ENCODE data around the gene MMP13.
"Not testable (repeated sequence)": the region's sequence is repeated elsewhere in the genome, so short reads cannot be mapped to it uniquely, and the experiment has no call there.

Gene MMP13

DNA sequence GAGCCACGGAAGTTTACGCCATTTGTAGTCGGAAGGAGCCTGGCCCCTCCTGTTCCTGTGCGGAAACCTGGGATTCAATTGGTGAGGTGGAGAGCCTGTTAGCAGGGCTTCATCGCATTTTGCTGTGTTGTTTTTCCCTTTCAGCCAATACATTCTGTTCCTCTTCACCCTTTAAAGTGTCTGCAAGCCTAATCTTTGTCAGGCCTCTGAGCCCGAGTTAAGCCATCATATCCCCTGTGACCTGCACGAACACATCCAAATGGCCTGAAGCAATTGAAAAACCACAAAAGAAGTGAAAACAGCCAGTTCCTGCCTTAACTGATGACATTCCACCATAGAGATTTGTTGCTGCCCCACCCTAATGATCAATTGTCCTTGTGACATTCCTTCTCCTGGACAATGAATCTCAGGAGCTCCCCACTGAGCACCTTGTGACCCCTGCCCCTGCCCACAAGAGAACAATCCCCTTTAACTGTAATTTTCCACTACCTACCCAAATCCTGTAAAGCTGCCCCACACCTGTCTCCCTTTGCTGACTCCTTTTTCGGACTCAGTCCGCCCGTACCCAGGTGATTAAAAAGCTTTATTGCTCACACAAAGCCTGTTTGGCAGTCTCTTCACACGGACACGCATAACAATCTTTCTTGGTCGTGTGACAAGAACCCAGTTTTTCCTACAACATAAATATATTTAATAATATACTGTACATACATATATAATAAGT is 43.6 kb downstream of the MMP13 start:
- Histone ChIP-seq H3K9ac (ENCODE audit: low read length in 5 of 5) (no peak overlapping the region), H3K4me1 (ENCODE audit: control insufficient read depth in 5 of 5, insufficient read depth in 5 of 5, low read length in 5 of 5) (peaks cover 0 to 4% (median 0%) of the 10 kb centered on the region in 5 donors), H3K9me3 (ENCODE audit: control insufficient read depth in 5 of 5, low read length in 5 of 5) (no peaks in the 10 kb centered on the region), H3K36me3 (ENCODE audit: control insufficient read depth in 5 of 5, insufficient read depth in 5 of 5, low read length in 5 of 5) (no peaks in the 10 kb centered on the region), H3K27me3 (ENCODE audit: control insufficient read depth in 5 of 5, insufficient read depth in 4 of 5, low read length in 5 of 5) (no peaks in the 10 kb centered on the region), H3K4me3 (ENCODE audit: low read depth in 1 of 5, low read length in 5 of 5) (no peak overlapping the region), H3K27ac (ENCODE audit: low read depth, low read length) (no peak overlapping the region)

DNA sequence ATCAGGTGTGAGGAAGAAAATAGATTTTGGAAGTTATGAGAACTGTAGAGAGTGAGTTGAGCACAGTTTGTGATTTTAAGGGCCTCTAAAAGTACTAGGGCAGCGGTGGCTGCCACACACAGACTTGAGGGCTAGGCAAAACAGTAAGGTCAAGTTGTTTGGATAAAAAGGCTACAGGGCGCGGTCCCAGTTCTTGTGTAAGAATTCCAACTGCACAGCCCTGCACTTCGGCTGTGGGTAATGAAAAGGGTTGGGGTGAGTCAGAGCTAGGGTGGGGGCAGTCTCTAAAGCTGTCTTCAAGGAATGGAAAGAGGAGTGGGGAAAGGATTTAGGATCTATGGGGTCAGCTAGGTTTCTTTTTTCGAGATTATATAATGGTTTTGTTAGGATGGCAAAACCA is 49.7 kb downstream of the MMP13 start:
- not testable (repeated sequence) for H3K27me3 ChIP-seq (ENCODE audit: control insufficient read depth in 5 of 5, insufficient read depth in 4 of 5, low read length in 5 of 5); H3K4me3 ChIP-seq (ENCODE audit: low read depth in 1 of 5, low read length in 5 of 5); H3K4me1 ChIP-seq (ENCODE audit: control insufficient read depth in 5 of 5, insufficient read depth in 5 of 5, low read length in 5 of 5); H3K9me3 ChIP-seq (ENCODE audit: control insufficient read depth in 5 of 5, low read length in 5 of 5); H3K27ac ChIP-seq (ENCODE audit: low read depth, low read length); H3K36me3 ChIP-seq (ENCODE audit: control insufficient read depth in 5 of 5, insufficient read depth in 5 of 5, low read length in 5 of 5); H3K9ac ChIP-seq (ENCODE audit: low read length in 5 of 5)

- not testable (repeated sequence) for H3K4me3 ChIP-seq (ENCODE audit: low read depth in 1 of 5, low read length in 5 of 5); H3K4me1 ChIP-seq (ENCODE audit: control insufficient read depth in 5 of 5, insufficient read depth in 5 of 5, low read length in 5 of 5); H3K27ac ChIP-seq (ENCODE audit: low read depth, low read length); H3K36me3 ChIP-seq (ENCODE audit: control insufficient read depth in 5 of 5, insufficient read depth in 5 of 5, low read length in 5 of 5); H3K9ac ChIP-seq (ENCODE audit: low read length in 5 of 5); H3K27me3 ChIP-seq (ENCODE audit: control insufficient read depth in 5 of 5, insufficient read depth in 4 of 5, low read length in 5 of 5); H3K9me3 ChIP-seq (ENCODE audit: control insufficient read depth in 5 of 5, low read length in 5 of 5)
Observed at GRCh38 chr11:102903895-102904294, 51.6 kb downstream of the MMP13 start.

DNA sequence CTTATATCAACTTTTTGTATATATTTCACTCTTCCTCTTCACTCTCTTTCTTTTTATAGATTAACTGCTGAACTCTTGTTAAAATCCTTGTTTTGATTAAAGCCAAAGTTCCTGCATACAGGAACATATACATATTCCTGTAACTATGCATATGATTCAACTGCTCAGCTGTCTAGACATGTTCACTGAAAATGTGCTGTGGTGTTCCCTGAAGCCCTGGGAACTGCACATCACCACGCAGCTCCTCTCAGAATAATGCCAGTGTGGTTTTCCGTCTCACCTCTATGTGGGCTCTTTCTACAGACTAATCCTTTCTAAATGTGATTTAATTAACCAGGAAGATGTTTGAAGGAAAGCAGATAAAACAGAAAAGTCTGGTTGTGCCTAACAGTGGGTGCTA is 55.2 kb downstream of the MMP13 start:
- Histone ChIP-seq H3K9ac (ENCODE audit: low read length in 5 of 5) (no peak overlapping the region), H3K27me3 (ENCODE audit: control insufficient read depth in 5 of 5, insufficient read depth in 4 of 5, low read length in 5 of 5) (no peaks in the 10 kb centered on the region), H3K27ac (ENCODE audit: low read depth, low read length) (no peak overlapping the region), H3K4me3 (ENCODE audit: low read depth in 1 of 5, low read length in 5 of 5) (no peak overlapping the region), H3K9me3 (ENCODE audit: control insufficient read depth in 5 of 5, low read length in 5 of 5) (no peaks in the 10 kb centered on the region), H3K4me1 (ENCODE audit: control insufficient read depth in 5 of 5, insufficient read depth in 5 of 5, low read length in 5 of 5) (no peaks in the 10 kb centered on the region), H3K36me3 (ENCODE audit: control insufficient read depth in 5 of 5, insufficient read depth in 5 of 5, low read length in 5 of 5) (no peaks in the 10 kb centered on the region)
